Brain microvascular endothelial cell (primary cell): Measurements from ENCODE around the gene STOML3.
"Not testable (repeated sequence)": the region's sequence is repeated elsewhere in the genome, so short reads cannot be mapped to it uniquely, and the experiment has no call there.

Experiments used
- DNase-seq: peaks from one replicate; pipeline ENCODE4 v3.0.0-alpha.2; 2020
- H3K27ac ChIP-seq: fragments of 250-450 bp; sonication (Bioruptor Pico); 2 replicates; pipeline ENCODE4 v1.5.1; 2020; ENCODE audit warnings: mild to moderate bottlenecking, moderate library complexity
- H3K27me3 ChIP-seq: fragments of 250-450 bp; sonication (Bioruptor Pico); replicated peaks from 2 replicates; pipeline ENCODE4 v1.5.1; 2020; ENCODE audit warnings: mild to moderate bottlenecking
- H3K36me3 ChIP-seq: fragments of 250-450 bp; sonication (Bioruptor Pico); replicated peaks from 2 replicates; pipeline ENCODE4 v1.5.1; 2020; ENCODE audit warnings: mild to moderate bottlenecking
- H3K4me3 ChIP-seq: 2 replicates; pipeline ENCODE4 v1.5.1; 2011; ENCODE audit warnings: low read depth, mild to moderate bottlenecking, control low read depth, low read length, moderate library complexity
- in situ Hi-C: cut with HindIII; loops from 2 replicates; pipeline ENCODE4 v1.10.0; 2017; ENCODE audit warnings: low sequenced_read_pairs, low pct_ligation_motif_present
- TF ChIP-seq, protein P1 (sequence below): IDR thresholded peaks from 2 replicates; pipeline ENCODE4 v1.5.1; 2011; ENCODE audit warnings: low read depth, mild to moderate bottlenecking, moderate library complexity, low read length, control low read depth, inconsistent platforms; ENCODE audit errors: missing control alignments

STOML3 gene

GRCh38 chr13:39013462-39013861, 22.8 kb upstream of the STOML3 start:
- DNase-seq = no peak
- in situ Hi-C loops = no loop called here
- Histone ChIP-seq H3K36me3 (peaks cover 49% of the 10 kb centered on the region), H3K27me3 (no peaks in the 10 kb centered on the region), H3K27ac (no peak overlapping the region), H3K4me3 (no peak overlapping the region)
- TF ChIP-seq, protein P1, sequence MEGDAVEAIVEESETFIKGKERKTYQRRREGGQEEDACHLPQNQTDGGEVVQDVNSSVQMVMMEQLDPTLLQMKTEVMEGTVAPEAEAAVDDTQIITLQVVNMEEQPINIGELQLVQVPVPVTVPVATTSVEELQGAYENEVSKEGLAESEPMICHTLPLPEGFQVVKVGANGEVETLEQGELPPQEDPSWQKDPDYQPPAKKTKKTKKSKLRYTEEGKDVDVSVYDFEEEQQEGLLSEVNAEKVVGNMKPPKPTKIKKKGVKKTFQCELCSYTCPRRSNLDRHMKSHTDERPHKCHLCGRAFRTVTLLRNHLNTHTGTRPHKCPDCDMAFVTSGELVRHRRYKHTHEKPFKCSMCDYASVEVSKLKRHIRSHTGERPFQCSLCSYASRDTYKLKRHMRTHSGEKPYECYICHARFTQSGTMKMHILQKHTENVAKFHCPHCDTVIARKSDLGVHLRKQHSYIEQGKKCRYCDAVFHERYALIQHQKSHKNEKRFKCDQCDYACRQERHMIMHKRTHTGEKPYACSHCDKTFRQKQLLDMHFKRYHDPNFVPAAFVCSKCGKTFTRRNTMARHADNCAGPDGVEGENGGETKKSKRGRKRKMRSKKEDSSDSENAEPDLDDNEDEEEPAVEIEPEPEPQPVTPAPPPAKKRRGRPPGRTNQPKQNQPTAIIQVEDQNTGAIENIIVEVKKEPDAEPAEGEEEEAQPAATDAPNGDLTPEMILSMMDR = no peak

GRCh38 chr13:39012608-39013007, 22.0 kb upstream of the STOML3 start:
- DNase-seq = no peak
- TF ChIP-seq, protein P1 = peak; percentile 42
- in situ Hi-C loops = no loop called here
- Histone ChIP-seq H3K27ac (no peak overlapping the region), H3K4me3 (no peak overlapping the region), H3K36me3 (peaks cover 44% of the 10 kb centered on the region), H3K27me3 (no peaks in the 10 kb centered on the region)

- H3K4me3 ChIP-seq, H3K27ac ChIP-seq, H3K36me3 ChIP-seq, in situ Hi-C loops, H3K27me3 ChIP-seq, DNase-seq: not testable (repeated sequence)
These were observed 15.9 kb upstream of the STOML3 start for GRCh38 chr13:39006371-39007111.

DNA sequence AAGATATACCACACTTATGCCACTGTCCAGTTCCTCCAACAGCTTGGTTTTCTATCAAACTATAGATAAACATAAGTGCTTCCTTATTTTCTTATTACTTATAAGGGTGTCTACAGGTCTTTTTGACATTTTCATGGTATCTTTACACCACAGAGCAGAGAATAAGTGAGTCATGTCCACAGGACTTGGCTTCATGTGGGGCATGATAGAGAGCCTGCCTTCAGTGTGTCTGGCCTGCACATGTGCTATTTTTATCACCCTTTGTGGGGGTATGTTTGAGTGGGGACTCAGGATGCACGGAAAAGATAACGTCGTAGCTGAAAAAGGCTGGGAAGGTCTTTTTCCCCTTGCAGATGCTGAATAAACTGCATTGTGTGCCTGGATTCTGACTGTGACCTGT, 8.1 kb upstream of the STOML3 start:
- Histone ChIP-seq H3K27ac (no peak overlapping the region), H3K27me3 (no peaks in the 10 kb centered on the region), H3K36me3 (no peaks in the 10 kb centered on the region), H3K4me3 (no peak overlapping the region)
- in situ Hi-C loops = no loop called here
- DNase-seq = no peak
- TF ChIP-seq, protein P1 = no peak

- in situ Hi-C loops = no loop called here
- H3K27ac ChIP-seq = no peak overlapping the region
- no peaks in the 10 kb centered on the region for H3K36me3 ChIP-seq
- TF ChIP-seq, protein P1 = no peak
- H3K4me3 ChIP-seq = no peak overlapping the region
- DNase-seq = no peak
- H3K27me3 ChIP-seq = no peaks in the 10 kb centered on the region
These were observed 2.8 kb upstream of the STOML3 start for GRCh38 chr13:38993381-38993780.

- in situ Hi-C loops = no loop called here
- Histone ChIP-seq H3K36me3 (no peaks in the 10 kb centered on the region), H3K27me3 (no peaks in the 10 kb centered on the region), H3K27ac (no peak overlapping the region), H3K4me3 (no peak overlapping the region)
- no peak for DNase-seq
- TF ChIP-seq, protein P1 = no peak
These were observed 9.5 kb downstream of the STOML3 start for GRCh38 chr13:38981096-38981495.
